Activated naive CD8-positive, alpha-beta T cell (primary cell): ENCODE measurements around the gene EML4.

Source experiments
- H3K27ac Mint-ChIP-seq: one replicate; pipeline ENCODE4 v1.8.0; 2021; ENCODE audit warnings: mixed read lengths
- H3K27me3 Mint-ChIP-seq: one replicate; pipeline ENCODE4 v1.8.0; 2021; ENCODE audit warnings: mixed read lengths
- H3K36me3 Mint-ChIP-seq: one replicate; pipeline ENCODE4 v1.8.0; 2021; ENCODE audit warnings: mixed read lengths
- H3K4me1 Mint-ChIP-seq: one replicate; pipeline ENCODE4 v1.8.0; 2021; ENCODE audit warnings: low read depth, mixed read lengths
- H3K4me3 Mint-ChIP-seq: one replicate; pipeline ENCODE4 v1.8.0; 2021; ENCODE audit warnings: mild to moderate bottlenecking, mixed read lengths
- H3K9me3 Mint-ChIP-seq: one replicate; pipeline ENCODE4 v1.8.0; 2021; ENCODE audit warnings: low read depth, mixed read lengths

EML4 gene

DNA sequence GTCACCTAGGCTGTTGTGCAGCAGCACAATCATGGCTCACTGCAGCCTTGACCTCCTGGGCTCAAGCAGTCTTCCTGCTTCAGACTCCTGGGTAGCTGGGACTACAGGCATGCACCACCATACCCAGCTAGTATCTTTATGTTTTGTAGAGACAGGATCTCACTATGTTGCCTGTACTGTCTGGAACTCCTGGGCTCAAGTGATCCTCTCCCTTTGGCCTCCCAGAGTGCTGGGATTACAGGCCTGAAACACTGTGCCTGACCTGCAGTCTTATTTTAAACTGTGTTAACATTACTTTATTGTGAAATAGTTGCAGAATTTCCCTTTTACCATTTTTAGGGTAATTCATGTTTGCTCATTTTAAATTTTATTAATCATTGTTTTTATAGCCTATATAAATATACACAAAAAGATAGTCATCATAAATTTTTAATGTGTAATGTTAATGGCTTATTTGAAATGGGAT is 24.6 kb downstream of the EML4 start:
- Mint-ChIP-seq H3K4me3 (no peak overlapping the region), H3K36me3 (no peaks in the 10 kb centered on the region), H3K4me1 (peaks cover 86% of the 10 kb centered on the region), H3K9me3 (no peaks in the 10 kb centered on the region), H3K27ac (peak overlapping the region; percentile 54), H3K27me3 (no peaks in the 10 kb centered on the region)

DNA sequence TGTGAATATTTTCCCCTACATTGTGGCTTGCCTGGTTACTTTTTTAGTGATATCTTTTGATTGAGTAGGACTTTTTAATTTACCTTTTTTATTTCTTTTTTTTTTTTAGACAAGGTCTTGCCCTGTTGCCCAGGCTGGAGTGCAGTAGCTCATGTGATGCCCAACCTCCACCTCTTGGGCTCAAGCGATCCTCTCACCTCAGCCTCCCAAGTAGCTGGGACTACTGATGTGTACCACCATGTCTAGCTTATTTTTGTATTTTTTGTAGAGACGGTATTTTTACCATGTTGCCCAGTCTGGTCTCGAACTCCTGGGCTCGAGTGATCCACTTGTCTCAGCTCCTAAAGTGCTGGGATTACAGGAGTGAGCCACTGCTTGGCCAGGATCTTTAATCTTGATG is 25.3 kb downstream of the EML4 start:
- H3K9me3 Mint-ChIP-seq, result no peaks in the 10 kb centered on the region
- H3K4me3 Mint-ChIP-seq, result no peak overlapping the region
- H3K4me1 Mint-ChIP-seq, result peaks cover 87% of the 10 kb centered on the region
- peaks cover 4% of the 10 kb centered on the region for H3K36me3 Mint-ChIP-seq
- peak overlapping the region; percentile 50 for H3K27ac Mint-ChIP-seq
- no peaks in the 10 kb centered on the region for H3K27me3 Mint-ChIP-seq

DNA sequence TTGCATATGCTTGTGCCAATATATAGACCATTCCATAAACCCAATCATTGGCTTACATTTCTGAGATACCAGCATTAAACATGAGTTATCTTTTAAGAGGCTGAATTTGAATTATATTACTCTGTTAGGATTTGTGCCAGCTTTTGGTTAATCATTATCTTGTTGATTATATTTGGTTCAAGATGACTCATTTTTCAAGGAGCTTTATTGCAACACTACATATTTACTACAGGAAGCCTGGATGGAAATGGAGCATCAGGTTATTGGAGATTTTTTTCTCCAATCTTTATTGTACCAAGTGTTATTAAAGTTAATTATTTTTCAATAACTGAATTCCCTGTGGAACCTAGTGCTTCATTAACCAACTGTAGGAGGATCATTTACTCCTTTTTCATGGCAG is 26.4 kb downstream of the EML4 start:
- Mint-ChIP-seq H3K4me3 (no peak overlapping the region), H3K9me3 (no peaks in the 10 kb centered on the region), H3K36me3 (peaks cover 6% of the 10 kb centered on the region), H3K4me1 (peaks cover 86% of the 10 kb centered on the region), H3K27ac (no peak overlapping the region), H3K27me3 (no peaks in the 10 kb centered on the region)

GRCh38 chr2:42196070-42196402 is 26.9 kb downstream of the EML4 start:
- Mint-ChIP-seq H3K27me3 (no peaks in the 10 kb centered on the region), H3K27ac (no peak overlapping the region), H3K4me3 (no peak overlapping the region), H3K4me1 (peaks cover 85% of the 10 kb centered on the region), H3K36me3 (peaks cover 6% of the 10 kb centered on the region), H3K9me3 (no peaks in the 10 kb centered on the region)

GRCh38 chr2:42196403-42197267 is 27.5 kb downstream of the EML4 start:
- Mint-ChIP-seq H3K9me3 (no peaks in the 10 kb centered on the region), H3K27me3 (no peaks in the 10 kb centered on the region), H3K4me3 (no peak overlapping the region), H3K36me3 (peaks cover 6% of the 10 kb centered on the region), H3K27ac (peak overlapping the region; percentile 3), H3K4me1 (peaks cover 85% of the 10 kb centered on the region)

GRCh38 chr2:42197792-42198191 is 28.6 kb downstream of the EML4 start:
- Mint-ChIP-seq H3K4me3 (no peak overlapping the region), H3K36me3 (peaks cover 6% of the 10 kb centered on the region), H3K27ac (no peak overlapping the region), H3K4me1 (peaks cover 82% of the 10 kb centered on the region), H3K27me3 (no peaks in the 10 kb centered on the region), H3K9me3 (no peaks in the 10 kb centered on the region)

DNA sequence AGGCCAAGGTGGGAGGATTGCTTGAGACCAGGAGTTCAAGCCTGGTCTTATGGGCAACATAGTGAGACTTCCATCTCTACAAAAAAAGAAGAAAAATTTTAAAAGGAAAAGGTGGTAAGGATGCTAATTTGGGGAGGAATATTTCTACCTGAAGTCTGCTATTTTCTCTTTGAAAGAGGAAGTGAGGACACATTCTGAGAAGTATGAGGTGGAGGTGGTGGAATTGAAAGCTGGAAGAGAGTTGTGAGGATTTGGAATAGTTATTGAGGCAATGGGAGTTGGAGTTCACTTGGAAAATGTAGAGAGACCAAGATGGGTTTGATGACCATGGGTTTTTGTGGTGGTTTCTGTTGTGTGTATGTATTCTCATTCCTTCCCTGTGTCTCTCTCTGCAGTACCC is 29.3 kb downstream of the EML4 start:
- Mint-ChIP-seq H3K4me3 (no peak overlapping the region), H3K36me3 (peaks cover 6% of the 10 kb centered on the region), H3K27ac (peak overlapping the region; percentile 7), H3K27me3 (no peaks in the 10 kb centered on the region), H3K4me1 (peaks cover 79% of the 10 kb centered on the region), H3K9me3 (no peaks in the 10 kb centered on the region)

- Mint-ChIP-seq H3K9me3 (no peaks in the 10 kb centered on the region), H3K4me3 (no peak overlapping the region), H3K27ac (peak overlapping the region; percentile 7), H3K27me3 (no peaks in the 10 kb centered on the region), H3K4me1 (peaks cover 78% of the 10 kb centered on the region), H3K36me3 (peaks cover 6% of the 10 kb centered on the region)
Observed at GRCh38 chr2:42199002-42199401, 29.8 kb downstream of the EML4 start.

GRCh38 chr2:42199626-42200025 is 30.5 kb downstream of the EML4 start:
- Mint-ChIP-seq H3K36me3 (peaks cover 6% of the 10 kb centered on the region), H3K27me3 (no peaks in the 10 kb centered on the region), H3K4me3 (no peak overlapping the region), H3K9me3 (no peaks in the 10 kb centered on the region), H3K4me1 (peaks cover 78% of the 10 kb centered on the region), H3K27ac (no peak overlapping the region)

DNA sequence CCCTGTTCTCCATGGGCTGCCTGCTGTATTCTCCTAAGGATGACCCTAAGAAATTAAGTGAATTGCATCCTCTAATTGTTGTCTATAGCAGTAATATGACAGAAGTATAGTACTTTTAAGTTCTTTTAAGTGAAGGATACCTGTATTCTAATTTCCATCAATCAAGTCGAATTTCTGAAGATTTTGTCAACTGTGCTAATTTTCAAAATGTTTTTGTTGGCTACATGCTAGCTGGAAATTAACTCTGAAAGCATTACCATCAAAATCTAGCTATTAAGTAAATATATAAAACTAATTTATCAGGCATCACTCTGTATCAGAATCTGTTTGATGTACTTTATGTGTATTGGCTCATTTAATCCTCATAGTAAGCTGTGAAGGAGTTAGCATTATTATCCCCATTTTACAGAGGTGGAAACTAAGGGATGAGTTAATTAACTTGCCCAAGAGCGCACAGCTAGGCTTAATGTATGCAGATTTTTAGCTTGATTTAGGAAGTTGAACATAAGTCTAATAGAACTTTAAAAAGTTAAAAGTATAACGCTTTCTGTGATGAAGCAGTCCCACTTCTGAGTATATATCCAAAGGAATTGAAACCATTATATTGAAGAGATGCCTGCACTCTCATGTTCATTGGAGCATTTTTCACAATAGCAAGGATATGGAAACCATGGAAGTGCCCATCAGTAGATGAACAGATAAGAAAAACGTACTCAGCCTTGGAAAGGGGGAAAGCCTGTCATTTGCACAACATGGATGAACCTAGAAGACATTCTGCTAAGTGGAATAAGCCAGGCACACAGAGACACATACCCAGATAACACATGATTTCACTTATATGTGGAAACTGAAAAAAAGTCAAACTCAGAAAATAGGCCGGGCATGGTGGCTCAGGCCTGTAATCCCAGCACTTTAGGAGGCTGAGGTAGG is 32.0 kb downstream of the EML4 start:
- no peaks in the 10 kb centered on the region for H3K9me3 Mint-ChIP-seq
- no peak overlapping the region for H3K4me3 Mint-ChIP-seq
- peaks cover 6% of the 10 kb centered on the region for H3K36me3 Mint-ChIP-seq
- H3K27me3 Mint-ChIP-seq, result no peaks in the 10 kb centered on the region
- peaks cover 77% of the 10 kb centered on the region for H3K4me1 Mint-ChIP-seq
- peak overlapping the region; percentile 1 for H3K27ac Mint-ChIP-seq

GRCh38 chr2:42202634-42203008 is 33.5 kb downstream of the EML4 start:
- Mint-ChIP-seq H3K9me3 (no peaks in the 10 kb centered on the region), H3K27ac (no peak overlapping the region), H3K4me3 (no peak overlapping the region), H3K36me3 (peaks cover 6% of the 10 kb centered on the region), H3K4me1 (peaks cover 74% of the 10 kb centered on the region), H3K27me3 (no peaks in the 10 kb centered on the region)

DNA sequence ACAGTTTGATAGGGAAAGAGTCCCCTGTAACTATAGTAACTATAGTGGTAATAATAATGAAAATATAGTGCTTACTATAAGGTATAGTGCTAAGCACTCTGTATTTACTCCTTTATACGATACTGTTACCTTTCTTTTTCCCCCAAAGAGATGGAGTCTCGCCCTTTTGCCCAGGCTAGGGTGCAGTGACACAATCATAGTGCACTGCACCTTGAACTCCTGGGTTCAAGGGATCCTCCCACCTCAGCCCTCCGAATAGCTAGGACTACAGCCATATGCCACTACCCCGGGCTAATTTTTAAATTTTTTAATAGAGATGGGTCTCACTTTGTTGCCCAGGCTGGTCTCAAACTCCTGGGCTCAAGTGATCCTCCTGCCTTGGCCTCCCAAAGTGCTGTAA is 34.6 kb downstream of the EML4 start:
- Mint-ChIP-seq H3K27me3 (no peaks in the 10 kb centered on the region), H3K27ac (no peak overlapping the region)

DNA sequence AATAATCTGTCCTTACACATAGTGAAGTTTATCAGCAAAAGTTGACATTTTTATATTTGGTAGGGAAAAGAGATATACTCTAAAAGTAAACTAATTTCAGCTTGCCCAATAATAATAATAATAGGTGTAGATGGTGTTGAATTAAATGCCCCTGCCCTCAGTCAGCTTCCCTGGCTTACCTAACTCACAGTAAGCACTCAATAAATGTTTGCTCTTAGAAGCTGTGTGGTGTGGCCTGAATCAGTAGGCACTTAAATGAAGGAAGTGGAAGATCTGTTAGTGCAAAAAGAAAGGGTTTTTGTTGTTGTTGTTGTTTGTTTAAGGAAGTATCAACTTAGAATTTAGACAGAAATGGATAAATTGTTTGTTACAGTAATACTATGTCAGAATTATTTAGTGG is 36.2 kb downstream of the EML4 start:
- no peak overlapping the region for H3K4me3 Mint-ChIP-seq
- H3K27ac Mint-ChIP-seq, result no peak overlapping the region
- H3K36me3 Mint-ChIP-seq, result no peaks in the 10 kb centered on the region
- H3K4me1 Mint-ChIP-seq, result peaks cover 66% of the 10 kb centered on the region
- no peaks in the 10 kb centered on the region for H3K9me3 Mint-ChIP-seq
- H3K27me3 Mint-ChIP-seq, result no peaks in the 10 kb centered on the region

More for the DNA sequence above, 34.6 kb downstream of the EML4 start:
- H3K9me3 Mint-ChIP-seq, result no peaks in the 10 kb centered on the region
- no peak overlapping the region for H3K4me3 Mint-ChIP-seq
- H3K4me1 Mint-ChIP-seq, result peaks cover 69% of the 10 kb centered on the region
- H3K36me3 Mint-ChIP-seq, result peaks cover 6% of the 10 kb centered on the region

DNA sequence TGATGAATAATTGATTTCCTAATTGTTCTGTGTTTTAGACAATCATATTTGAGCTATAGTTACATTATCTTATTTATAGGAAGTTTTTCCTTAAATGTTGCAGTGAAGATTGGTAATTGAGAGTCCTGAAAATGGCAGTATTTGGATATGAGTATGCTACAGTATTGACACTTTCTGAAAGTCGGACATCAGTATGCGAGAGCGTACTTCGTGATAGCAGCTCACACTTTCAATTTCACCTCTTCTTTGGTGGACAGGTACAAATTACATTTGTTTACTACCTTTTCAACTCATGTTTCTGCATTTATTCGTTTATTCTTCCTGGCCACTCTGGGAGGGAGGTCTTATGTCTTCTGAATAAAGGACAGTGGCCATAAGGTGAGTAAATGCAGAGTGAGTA is 38.7 kb downstream of the EML4 start:
- H3K4me1 Mint-ChIP-seq, result peaks cover 67% of the 10 kb centered on the region
- peaks cover 4% of the 10 kb centered on the region for H3K36me3 Mint-ChIP-seq
- no peak overlapping the region for H3K4me3 Mint-ChIP-seq
- no peaks in the 10 kb centered on the region for H3K9me3 Mint-ChIP-seq
- H3K27ac Mint-ChIP-seq, result no peak overlapping the region
- no peaks in the 10 kb centered on the region for H3K27me3 Mint-ChIP-seq

- H3K36me3 Mint-ChIP-seq, result peaks cover 4% of the 10 kb centered on the region
- no peak overlapping the region for H3K4me3 Mint-ChIP-seq
- no peaks in the 10 kb centered on the region for H3K9me3 Mint-ChIP-seq
- peak overlapping the region; percentile 13 for H3K27ac Mint-ChIP-seq
- no peaks in the 10 kb centered on the region for H3K27me3 Mint-ChIP-seq
- H3K4me1 Mint-ChIP-seq, result peaks cover 64% of the 10 kb centered on the region
Observed at GRCh38 chr2:42210203-42210602, 41.0 kb downstream of the EML4 start.
